ENCODE results near the gene SIAH2.
A peak's percentile ranks its signal among the peaks of the same experiment; 100 is the strongest.

Gene SIAH2

DNA sequence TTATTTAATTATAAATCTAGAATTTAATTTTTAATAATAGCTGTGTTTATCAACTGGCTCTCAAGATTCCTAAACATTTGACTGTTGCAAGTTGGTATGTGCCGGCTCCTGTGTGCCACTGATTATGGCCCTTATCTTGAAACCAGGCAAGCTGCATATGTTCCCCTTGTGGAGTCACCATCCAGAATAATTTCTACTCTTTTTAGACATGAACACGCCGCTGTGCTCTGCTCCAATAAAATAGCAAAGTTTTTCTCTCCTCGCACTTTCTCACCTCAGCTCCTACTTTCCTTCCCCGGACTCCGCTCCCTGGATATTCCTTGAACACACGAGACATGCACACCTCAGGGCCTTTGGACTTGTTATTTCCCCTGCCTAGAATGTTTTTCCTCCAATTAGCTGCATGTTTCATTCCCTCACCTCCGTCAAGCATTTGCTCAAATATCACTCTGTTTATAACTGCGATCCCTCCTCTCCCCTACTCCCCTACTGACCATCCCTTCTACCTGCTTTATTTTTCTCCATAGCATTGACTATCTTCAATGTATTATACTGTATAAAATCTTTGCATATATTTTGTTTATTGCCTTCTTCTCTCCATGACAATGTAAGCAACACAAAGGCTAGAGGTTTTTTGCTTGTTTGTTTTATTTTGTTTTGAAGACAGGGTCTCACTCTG lies 33.1 kb downstream of the SIAH2 start:
- H3K4me1 ChIP-seq (ENCODE audit: control insufficient read depth, insufficient read depth, low read length): no peaks in the 10 kb centered on the region; the same call in 1 of the 2 replicates
- no peaks in the 10 kb centered on the region for H3K36me3 ChIP-seq (ENCODE audit: control insufficient read depth, insufficient read depth, low read length)
- H3K27ac ChIP-seq (ENCODE audit: low read depth, low read length): no peak overlapping the region
- H3K27me3 ChIP-seq (ENCODE audit: control insufficient read depth, insufficient read depth, low read length): no peaks in the 10 kb centered on the region
- no peak overlapping the region for H3K4me3 ChIP-seq (ENCODE audit: low read depth, low read length)
- H3K9ac ChIP-seq (ENCODE audit: low read depth, low read length): no peak overlapping the region
- no peaks in the 10 kb centered on the region for H3K9me3 ChIP-seq (ENCODE audit: control insufficient read depth, insufficient read depth, low read length)

DNA sequence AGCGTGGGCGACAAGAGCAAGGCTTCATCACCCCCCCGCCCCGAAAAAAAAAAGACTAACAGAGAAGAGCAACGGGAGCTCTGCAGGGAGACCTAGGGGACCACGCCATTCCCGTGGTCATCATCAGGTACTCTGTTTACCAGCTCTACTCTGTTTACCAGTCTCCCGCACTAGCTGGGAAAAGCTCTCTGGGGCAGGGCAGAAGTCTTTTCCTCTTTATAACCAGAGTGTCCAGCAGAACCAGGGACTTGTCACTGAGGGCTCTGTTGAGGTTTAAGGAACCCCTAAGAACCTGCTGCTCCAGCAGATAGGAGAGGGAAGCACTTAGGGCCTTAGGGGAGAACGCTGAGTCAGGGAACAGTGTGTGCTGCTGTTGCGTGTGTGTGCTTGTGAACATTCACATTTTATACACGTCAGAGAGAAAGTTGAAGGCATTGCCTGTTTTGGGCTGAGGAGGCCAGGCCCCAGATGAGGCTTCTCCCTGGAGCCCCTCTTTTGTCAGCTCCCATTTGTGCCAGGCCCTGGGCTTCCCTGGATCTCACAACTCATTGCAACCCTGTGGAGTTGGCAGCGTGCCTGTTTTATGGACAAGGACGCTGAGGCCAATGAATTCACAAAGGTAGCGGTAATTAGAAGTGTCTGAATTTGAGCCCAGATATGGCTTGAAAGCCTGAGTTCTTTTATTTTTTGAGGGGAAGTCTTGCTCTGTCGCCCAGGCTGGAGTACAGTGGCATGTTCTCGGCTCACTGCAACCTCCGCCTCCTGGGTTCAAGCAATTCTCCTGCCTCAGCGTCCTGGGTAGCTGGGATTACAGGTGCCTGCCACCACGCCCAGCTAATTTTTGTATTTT lies 35.1 kb downstream of the SIAH2 start:
- Histone ChIP-seq H3K27ac (ENCODE audit: low read depth, low read length) (no peak overlapping the region), H3K4me1 (ENCODE audit: control insufficient read depth, insufficient read depth, low read length) (no peaks in the 10 kb centered on the region), H3K9ac (ENCODE audit: low read depth, low read length) (no peak overlapping the region), H3K9me3 (ENCODE audit: control insufficient read depth, insufficient read depth, low read length) (no peaks in the 10 kb centered on the region), H3K27me3 (ENCODE audit: control insufficient read depth, insufficient read depth, low read length) (no peaks in the 10 kb centered on the region), H3K4me3 (ENCODE audit: low read depth, low read length) (no peak overlapping the region), H3K36me3 (ENCODE audit: control insufficient read depth, insufficient read depth, low read length) (no peaks in the 10 kb centered on the region)

DNA sequence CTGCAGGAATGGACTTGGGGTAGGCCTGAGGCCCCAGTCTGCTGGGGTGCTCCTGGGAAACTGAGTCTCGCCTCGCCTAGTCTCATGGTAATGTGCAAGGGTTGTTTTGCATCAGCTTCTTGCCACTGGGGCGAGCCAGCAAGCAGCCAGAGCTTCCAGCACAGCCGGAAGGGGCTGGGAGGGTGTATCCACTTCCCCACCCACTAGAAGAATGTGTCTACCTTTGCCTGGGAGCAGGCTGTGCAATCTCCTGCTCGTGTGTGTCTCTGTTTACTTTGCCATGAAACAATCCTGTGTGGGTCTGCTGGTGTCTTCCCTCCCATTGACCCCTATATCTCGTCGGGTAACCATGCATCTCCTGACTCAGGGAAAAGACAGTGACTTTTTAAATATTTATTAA lies 37.4 kb downstream of the SIAH2 start:
- no peaks in the 10 kb centered on the region for H3K27me3 ChIP-seq (ENCODE audit: control insufficient read depth, insufficient read depth, low read length)
- no peaks in the 10 kb centered on the region for H3K9me3 ChIP-seq (ENCODE audit: control insufficient read depth, insufficient read depth, low read length)
- H3K9ac ChIP-seq (ENCODE audit: low read depth, low read length): no peak overlapping the region
- H3K36me3 ChIP-seq (ENCODE audit: control insufficient read depth, insufficient read depth, low read length): no peaks in the 10 kb centered on the region
- H3K27ac ChIP-seq (ENCODE audit: low read depth, low read length): no peak overlapping the region
- no peak overlapping the region for H3K4me3 ChIP-seq (ENCODE audit: low read depth, low read length)
- H3K4me1 ChIP-seq (ENCODE audit: control insufficient read depth, insufficient read depth, low read length): no peaks in the 10 kb centered on the region; the same call in 1 of the 2 replicates

DNA sequence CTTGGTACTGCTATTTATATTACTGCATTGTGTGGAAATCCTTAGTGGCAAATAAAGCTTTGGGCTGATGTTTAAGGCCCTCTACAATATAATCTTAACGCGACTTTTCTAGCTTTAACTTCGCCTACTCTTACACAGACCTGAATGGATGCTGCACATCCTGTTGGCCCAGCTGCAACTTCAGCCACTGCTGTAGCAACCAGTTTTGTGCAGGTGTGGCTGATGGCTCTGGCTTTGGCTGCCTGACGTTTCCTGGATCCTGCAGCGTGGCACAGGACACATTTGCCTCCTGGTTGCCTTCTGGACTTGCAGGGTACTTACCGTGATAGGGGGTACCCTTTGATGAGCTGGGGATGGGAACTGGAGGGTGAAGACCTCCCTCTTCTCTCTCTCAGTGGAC lies 39.0 kb downstream of the SIAH2 start:
- Histone ChIP-seq H3K27me3 (ENCODE audit: control insufficient read depth, insufficient read depth, low read length) (no peaks in the 10 kb centered on the region), H3K9me3 (ENCODE audit: control insufficient read depth, insufficient read depth, low read length) (no peaks in the 10 kb centered on the region), H3K4me1 (ENCODE audit: control insufficient read depth, insufficient read depth, low read length) (no peaks in the 10 kb centered on the region; the same call in 1 of the 2 replicates), H3K27ac (ENCODE audit: low read depth, low read length) (no peak overlapping the region), H3K9ac (ENCODE audit: low read depth, low read length) (no peak overlapping the region), H3K36me3 (ENCODE audit: control insufficient read depth, insufficient read depth, low read length) (no peaks in the 10 kb centered on the region), H3K4me3 (ENCODE audit: low read depth, low read length) (no peak overlapping the region)

DNA sequence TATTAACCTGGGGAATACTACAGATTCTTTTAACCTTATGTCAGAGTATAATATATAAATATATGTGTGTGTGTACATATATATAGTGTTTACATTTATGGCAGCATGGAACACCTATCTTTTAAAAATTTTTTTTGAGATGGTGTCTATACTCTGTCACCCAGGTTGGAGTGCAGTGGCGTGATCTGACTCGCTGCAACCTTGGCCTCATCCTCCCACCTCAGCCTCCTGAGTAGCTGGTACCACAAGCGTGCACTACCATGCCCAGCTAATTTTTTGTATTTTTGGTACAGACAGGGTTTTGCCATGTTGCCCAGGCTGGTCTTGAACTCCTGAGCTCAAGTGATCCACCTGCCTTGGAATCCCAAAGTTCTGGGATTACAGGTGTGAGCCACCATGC lies 40.7 kb downstream of the SIAH2 start:
- Histone ChIP-seq H3K36me3 (ENCODE audit: control insufficient read depth, insufficient read depth, low read length) (no peaks in the 10 kb centered on the region), H3K4me1 (ENCODE audit: control insufficient read depth, insufficient read depth, low read length) (no peaks in the 10 kb centered on the region; the same call in 1 of the 2 replicates), H3K4me3 (ENCODE audit: low read depth, low read length) (no peak overlapping the region), H3K27ac (ENCODE audit: low read depth, low read length) (no peak overlapping the region), H3K27me3 (ENCODE audit: control insufficient read depth, insufficient read depth, low read length) (no peaks in the 10 kb centered on the region), H3K9ac (ENCODE audit: low read depth, low read length) (no peak overlapping the region), H3K9me3 (ENCODE audit: control insufficient read depth, insufficient read depth, low read length) (no peaks in the 10 kb centered on the region)

DNA sequence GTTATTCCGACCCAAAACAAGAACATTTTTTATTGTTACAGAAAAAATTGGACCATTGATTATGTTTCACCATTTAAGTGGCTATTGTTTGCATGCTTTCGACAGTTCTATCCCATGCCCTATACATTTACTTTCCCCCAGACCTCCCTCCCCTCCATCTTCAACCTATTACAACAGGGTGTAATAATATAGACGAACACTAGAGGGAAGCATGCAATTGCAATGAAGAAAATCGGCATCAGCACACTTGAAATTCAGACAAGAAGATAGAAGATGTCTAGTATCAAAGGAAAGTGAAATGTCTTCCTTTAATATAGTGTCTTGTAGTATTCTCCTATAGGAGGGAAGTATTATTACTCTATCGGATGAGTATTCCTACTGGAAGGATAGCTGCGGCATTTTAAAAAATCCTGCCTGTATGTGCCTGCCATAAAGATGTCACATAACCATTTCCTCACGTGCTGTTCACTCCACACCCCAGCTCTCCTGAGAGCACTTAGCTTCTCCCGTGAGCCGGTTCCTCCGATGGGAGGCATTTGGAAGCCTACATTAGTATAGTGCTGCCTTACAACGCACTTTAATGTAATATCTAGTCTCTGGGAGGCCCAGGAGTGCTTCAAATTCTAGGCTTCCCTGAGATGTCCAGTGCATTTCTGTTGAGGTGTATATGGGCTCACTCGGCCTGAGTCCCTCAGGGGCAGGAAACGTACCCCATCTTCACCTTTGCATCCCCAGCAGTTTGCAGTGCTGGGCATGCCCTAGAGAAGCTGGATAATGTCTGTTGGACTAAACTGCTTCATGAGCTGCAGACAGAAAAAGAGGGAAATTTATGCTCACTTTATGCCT lies 41.5 kb downstream of the SIAH2 start:
- Histone ChIP-seq H3K4me1 (ENCODE audit: control insufficient read depth, insufficient read depth, low read length) (no peaks in the 10 kb centered on the region; the same call in 1 of the 2 replicates), H3K36me3 (ENCODE audit: control insufficient read depth, insufficient read depth, low read length) (no peaks in the 10 kb centered on the region), H3K4me3 (ENCODE audit: low read depth, low read length) (no peak overlapping the region), H3K27me3 (ENCODE audit: control insufficient read depth, insufficient read depth, low read length) (no peaks in the 10 kb centered on the region), H3K9me3 (ENCODE audit: control insufficient read depth, insufficient read depth, low read length) (no peaks in the 10 kb centered on the region), H3K9ac (ENCODE audit: low read depth, low read length) (no peak overlapping the region), H3K27ac (ENCODE audit: low read depth, low read length) (no peak overlapping the region)

DNA sequence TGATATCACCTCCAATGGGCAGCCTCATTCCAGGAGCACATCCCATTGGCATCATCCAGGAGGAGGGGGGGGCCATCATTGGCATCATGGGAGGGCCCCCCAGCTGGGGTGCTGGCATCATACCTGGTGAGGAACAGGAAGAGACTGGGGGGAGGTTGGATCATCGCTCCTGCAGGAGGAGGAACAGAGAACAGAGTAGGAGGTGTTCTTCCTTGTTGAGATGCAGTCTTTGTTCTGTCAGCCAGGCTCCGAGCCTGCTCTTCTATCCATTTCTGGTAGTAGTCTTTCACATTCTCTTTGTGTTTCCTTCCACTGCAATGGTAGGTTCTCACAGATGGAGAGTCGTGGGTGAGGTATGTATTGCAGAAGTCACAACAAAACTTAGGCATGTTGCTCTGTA lies 42.5 kb downstream of the SIAH2 start:
- no peaks in the 10 kb centered on the region for H3K27me3 ChIP-seq (ENCODE audit: control insufficient read depth, insufficient read depth, low read length)
- no peak overlapping the region for H3K9ac ChIP-seq (ENCODE audit: low read depth, low read length)
- no peaks in the 10 kb centered on the region for H3K9me3 ChIP-seq (ENCODE audit: control insufficient read depth, insufficient read depth, low read length)
- no peak overlapping the region for H3K27ac ChIP-seq (ENCODE audit: low read depth, low read length)
- no peaks in the 10 kb centered on the region for H3K36me3 ChIP-seq (ENCODE audit: control insufficient read depth, insufficient read depth, low read length)
- no peaks in the 10 kb centered on the region; the same call in 1 of the 2 replicates for H3K4me1 ChIP-seq (ENCODE audit: control insufficient read depth, insufficient read depth, low read length)
- H3K4me3 ChIP-seq (ENCODE audit: low read depth, low read length): no peak overlapping the region

DNA sequence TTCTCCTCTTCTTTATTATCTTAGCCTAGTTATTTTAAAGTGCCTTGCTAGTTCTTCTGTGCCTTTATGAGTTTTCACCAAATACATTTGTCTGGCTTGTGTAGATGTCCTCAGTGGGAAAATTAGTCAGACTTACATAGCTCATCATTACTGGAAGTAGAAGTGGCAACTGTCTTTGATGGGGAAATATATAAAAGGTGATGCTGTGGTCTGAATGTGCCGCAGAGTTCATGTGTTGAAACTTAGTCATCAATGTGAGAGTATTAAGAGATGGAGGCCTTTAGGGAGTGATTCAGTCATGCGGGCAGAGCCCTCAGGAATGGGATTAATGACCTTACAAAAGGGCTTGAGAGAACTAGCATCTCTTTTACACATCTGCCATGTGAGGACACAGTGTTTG lies 52.9 kb downstream of the SIAH2 start:
- no peaks in the 10 kb centered on the region for H3K27me3 ChIP-seq (ENCODE audit: control insufficient read depth, insufficient read depth, low read length)
- H3K4me1 ChIP-seq (ENCODE audit: control insufficient read depth, insufficient read depth, low read length): no peaks in the 10 kb centered on the region
- no peak overlapping the region for H3K9ac ChIP-seq (ENCODE audit: low read depth, low read length)
- no peaks in the 10 kb centered on the region; the same call in 1 of the 2 replicates for H3K9me3 ChIP-seq (ENCODE audit: control insufficient read depth, insufficient read depth, low read length)
- no peak overlapping the region for H3K4me3 ChIP-seq (ENCODE audit: low read depth, low read length)
- H3K27ac ChIP-seq (ENCODE audit: low read depth, low read length): no peak overlapping the region
- no peaks in the 10 kb centered on the region for H3K36me3 ChIP-seq (ENCODE audit: control insufficient read depth, insufficient read depth, low read length)

DNA sequence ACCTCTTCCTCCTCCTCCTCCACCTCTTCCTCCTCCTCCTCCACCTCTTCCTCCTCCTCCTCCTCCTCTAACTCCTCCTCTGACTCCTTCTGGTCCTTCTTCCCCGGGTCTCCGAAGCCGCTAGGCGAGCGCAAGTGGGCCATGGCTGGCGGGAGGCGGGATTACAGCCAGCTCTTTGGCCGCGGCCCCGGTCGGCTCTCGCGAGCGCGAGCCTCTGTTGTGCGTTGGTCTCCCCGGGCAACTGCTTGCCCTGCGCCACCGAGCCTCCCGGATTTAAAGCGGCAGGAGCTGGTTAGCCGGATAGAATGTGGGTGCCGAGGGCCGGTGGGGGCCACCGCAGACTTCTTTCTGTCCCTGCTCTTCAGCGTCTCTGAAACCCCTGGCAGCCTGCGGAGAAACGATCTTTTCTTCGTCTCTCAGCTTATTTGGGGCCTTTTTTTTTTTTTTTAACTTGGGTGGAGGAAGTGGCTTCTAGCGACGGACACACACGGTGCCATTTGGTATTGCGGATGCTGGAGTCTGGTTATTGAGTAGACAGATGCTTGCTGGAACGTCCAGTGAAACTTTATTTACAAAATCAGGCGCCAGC lies 59.1 kb downstream of the SIAH2 start, which contains the start of gene ERICH6:
Gene ERICH6, minus strand, starts transcription at position 165 of the 589 bp plus-strand sequence. Its CDS starts 22 bp downstream, at position 143.
- peak within 1 kb of the TSS; percentile 77 for H3K4me3 ChIP-seq (ENCODE audit: low read depth, low read length)
- H3K9ac ChIP-seq (ENCODE audit: low read depth, low read length): peak within 1 kb of the TSS; percentile 73
- no peaks in the 10 kb centered on the region for H3K4me1 ChIP-seq (ENCODE audit: control insufficient read depth, insufficient read depth, low read length)

DNA sequence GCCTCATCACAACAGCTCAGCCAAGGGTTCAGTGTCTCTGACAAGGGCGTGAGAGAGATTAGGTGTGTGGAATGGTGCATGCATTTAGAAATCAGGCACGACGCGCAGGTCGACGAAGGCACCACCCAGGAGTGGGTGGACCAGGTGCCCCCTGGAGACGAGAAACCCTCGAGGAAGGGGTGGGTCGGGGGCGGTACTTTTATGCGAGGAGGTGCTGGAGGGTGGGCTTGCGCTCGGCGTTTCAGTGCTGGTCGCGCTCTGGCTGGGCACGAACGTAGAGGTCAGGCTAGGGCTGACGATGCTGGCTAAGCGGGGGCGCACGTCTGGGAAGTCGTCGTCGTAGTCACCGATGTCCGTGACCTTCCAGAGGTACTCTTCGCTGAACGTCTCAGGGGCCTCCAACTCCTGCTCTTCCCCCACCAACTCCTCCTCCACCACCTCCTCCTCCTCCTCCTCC lies 59.6 kb downstream of the SIAH2 start:
- Histone ChIP-seq H3K27ac (ENCODE audit: low read depth, low read length) (no peak overlapping the region), H3K9ac (ENCODE audit: low read depth, low read length) (no peak overlapping the region; the same call in 1 of the 2 replicates), H3K36me3 (ENCODE audit: control insufficient read depth, insufficient read depth, low read length) (no peaks in the 10 kb centered on the region), H3K9me3 (ENCODE audit: control insufficient read depth, insufficient read depth, low read length) (no peaks in the 10 kb centered on the region), H3K4me3 (ENCODE audit: low read depth, low read length) (peak overlapping the region; percentile 77), H3K4me1 (ENCODE audit: control insufficient read depth, insufficient read depth, low read length) (no peaks in the 10 kb centered on the region), H3K27me3 (ENCODE audit: control insufficient read depth, insufficient read depth, low read length) (no peaks in the 10 kb centered on the region)

More for the DNA sequence above, 59.1 kb downstream of the SIAH2 start, which contains the start of gene ERICH6:
- Histone ChIP-seq H3K27me3 (ENCODE audit: control insufficient read depth, insufficient read depth, low read length) (no peaks in the 10 kb centered on the region), H3K36me3 (ENCODE audit: control insufficient read depth, insufficient read depth, low read length) (no peaks in the 10 kb centered on the region), H3K9me3 (ENCODE audit: control insufficient read depth, insufficient read depth, low read length) (no peaks in the 10 kb centered on the region), H3K27ac (ENCODE audit: low read depth, low read length) (no peak within 1 kb of the TSS)
